Thoracic aorta (tissue), 2 donors: Measurements from ENCODE around the gene TACC2. TPM values are rescaled to one million over a fixed set of nuclear protein-coding genes. Genes with fewer than 3 reads are reported as not detected.

Experiments
- ATAC-seq: fragments of 150-250 bp; one replicate; pipeline ENCODE4 v1.8.0; 2017; ENCODE audit warnings: low read depth; ENCODE audit not compliant: insufficient number of reproducible peaks, low FRiP score
- DNase-seq: peaks from one replicate; pipeline ENCODE4 v3.0.0-alpha.2; 2020; ENCODE audit warnings: low spot score
- H3K27ac ChIP-seq, 2 donors: fragments of 200-600 bp; sonication (generic); 1 replicate in 1 of 2; 2 replicates in 1 of 2; pipeline ENCODE4 v1.5.1; 2016; ENCODE audit warnings: mild to moderate bottlenecking in 2 of 2, moderate library complexity in 2 of 2
- H3K27me3 ChIP-seq: fragments of 200-600 bp; sonication (generic); replicated peaks from 2 replicates; pipeline ENCODE4 v1.6.0; 2016; ENCODE audit warnings: mild to moderate bottlenecking; ENCODE audit not compliant: insufficient read depth
- H3K36me3 ChIP-seq: fragments of 200-600 bp; sonication (generic); one replicate; pipeline ENCODE4 v1.5.1; 2016
- H3K4me1 ChIP-seq, 2 donors: fragments of 200-600 bp; sonication (generic); 1 replicate in 1 of 2; 2 replicates in 1 of 2; pipeline versions ENCODE4 v1.5.1 to v1.6.0; 2016; ENCODE audit warnings: low read depth in 2 of 2, mild to moderate bottlenecking in 1 of 2; ENCODE audit not compliant: control insufficient read depth in 1 of 2
- H3K4me3 ChIP-seq: fragments of 200-600 bp; sonication (generic); 2 replicates; pipeline ENCODE4 v1.5.1; 2016; ENCODE audit warnings: mild to moderate bottlenecking
- H3K9me3 ChIP-seq: fragments of 200-600 bp; sonication (generic); 2 replicates; pipeline ENCODE4 v1.5.1; 2016
- CTCF ChIP-seq: fragments of 200-600 bp; sonication (generic); IDR thresholded peaks from one replicate; pipeline ENCODE4 v1.5.1; 2019; ENCODE audit warnings: antibody characterized with exemption
- total RNA-seq, 2 donors: library from RNA; depleted of rRNA; stranded (reverse); fragments of >200 nt; gene quantifications; one replicate each; pipeline versions ENCODE4 v1.1.0 to v1.2.3, GENCODE V29; 2016

The TACC2 gene
- total RNA-seq, 2 donors from 2014 or later = 52.1 to 71.0 TPM

DNA sequence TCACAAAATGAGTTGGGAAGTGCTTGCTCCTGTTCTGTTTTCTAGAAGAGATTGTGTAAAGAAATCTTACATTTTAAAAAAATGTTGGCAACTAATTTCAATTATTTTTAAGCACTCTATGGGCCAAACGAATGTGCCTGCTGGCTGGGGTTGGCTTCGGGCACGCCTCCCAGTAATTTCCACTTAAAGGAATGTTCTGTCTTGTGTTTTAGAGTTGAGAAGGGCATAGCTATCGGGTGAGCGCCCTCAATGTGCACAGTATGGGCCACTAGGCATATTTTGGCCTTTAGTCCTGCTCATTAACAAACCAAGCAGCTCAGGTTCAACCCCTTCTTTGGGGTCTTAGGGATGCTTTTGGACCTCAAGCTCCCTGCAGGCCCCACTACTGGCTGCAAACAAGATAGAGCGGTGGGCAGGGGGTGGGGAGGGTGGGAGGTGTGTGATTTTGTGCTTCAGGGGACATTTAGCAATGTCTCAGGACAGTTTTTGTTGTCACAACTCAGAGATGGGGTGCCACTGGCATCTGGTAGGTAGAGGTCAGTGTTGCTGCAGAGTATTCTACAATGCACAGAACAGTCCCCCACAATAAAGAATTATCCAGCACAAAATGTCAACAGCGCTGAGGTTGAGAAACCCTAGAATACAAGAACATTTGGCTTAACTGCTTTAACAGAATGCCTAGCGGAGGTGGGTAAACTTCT, 40.7 kb downstream of the TACC2 start:
- DNase-seq (no peak), ATAC-seq (no peak)
- Histone ChIP-seq H3K36me3 (no peaks in the 10 kb centered on the region), H3K27ac (peak overlapping the region; percentile 17 to 71), H3K4me1 (peaks cover 9 to 37% of the 10 kb centered on the region in 2 donors), H3K27me3 (no peaks in the 10 kb centered on the region), H3K9me3 (no peaks in the 10 kb centered on the region), H3K4me3 (peak overlapping the region; percentile 33)
- no peak for TF ChIP-seq CTCF

GRCh38 chr10:122030200-122030552, 41.2 kb downstream of the TACC2 start:
- no peak for TF ChIP-seq CTCF
- no peak for DNase-seq
- Histone ChIP-seq H3K4me1 (peaks cover 9 to 37% of the 10 kb centered on the region in 2 donors), H3K9me3 (no peaks in the 10 kb centered on the region), H3K27ac (peak overlapping the region; percentile 17 to 71), H3K4me3 (no peak overlapping the region), H3K36me3 (no peaks in the 10 kb centered on the region), H3K27me3 (no peaks in the 10 kb centered on the region)
- no peak for ATAC-seq

DNA sequence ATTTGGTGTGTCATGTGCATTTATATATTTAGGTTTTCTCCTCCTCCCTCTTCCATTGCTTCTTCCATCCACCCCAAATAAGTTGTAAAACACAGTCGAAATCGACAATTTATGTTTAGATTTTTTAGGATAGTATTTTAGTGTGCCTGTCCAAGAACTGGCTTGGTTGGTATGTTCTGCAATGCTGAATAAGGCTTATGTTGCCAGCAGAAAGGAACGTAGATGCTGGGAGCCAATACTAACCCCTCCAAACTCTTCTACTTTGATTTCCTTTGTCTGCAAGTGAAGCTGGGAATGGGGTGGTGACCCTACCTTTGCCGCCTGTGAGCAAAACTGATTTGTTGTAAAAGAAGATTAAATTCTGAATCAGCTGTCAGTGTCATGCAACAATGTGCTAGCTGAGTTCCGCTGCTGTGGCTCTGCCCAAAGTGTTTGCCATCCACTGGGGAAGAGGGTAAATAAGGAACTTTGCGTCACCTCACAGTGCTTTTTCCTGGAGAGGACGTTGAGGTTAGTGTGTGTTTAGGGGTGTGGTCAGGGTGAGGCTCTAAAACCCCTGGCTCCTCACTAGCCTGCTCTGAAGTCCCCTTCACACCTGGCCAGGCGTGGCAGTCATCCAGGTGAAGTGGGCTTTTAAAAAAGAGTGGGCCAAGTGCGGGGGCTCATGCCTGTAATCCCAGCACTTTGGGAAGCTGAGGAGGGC, 44.4 kb downstream of the TACC2 start:
- H3K4me3 ChIP-seq = no peak overlapping the region
- no peak overlapping the region for H3K27ac ChIP-seq
- no peaks in the 10 kb centered on the region for H3K36me3 ChIP-seq
- no peaks in the 10 kb centered on the region for H3K27me3 ChIP-seq
- ATAC-seq = no peak
- no peak for TF ChIP-seq CTCF
- no peaks in the 10 kb centered on the region for H3K9me3 ChIP-seq
- DNase-seq = no peak
- H3K4me1 ChIP-seq = peaks cover 9 to 26% of the 10 kb centered on the region in 2 donors

DNA sequence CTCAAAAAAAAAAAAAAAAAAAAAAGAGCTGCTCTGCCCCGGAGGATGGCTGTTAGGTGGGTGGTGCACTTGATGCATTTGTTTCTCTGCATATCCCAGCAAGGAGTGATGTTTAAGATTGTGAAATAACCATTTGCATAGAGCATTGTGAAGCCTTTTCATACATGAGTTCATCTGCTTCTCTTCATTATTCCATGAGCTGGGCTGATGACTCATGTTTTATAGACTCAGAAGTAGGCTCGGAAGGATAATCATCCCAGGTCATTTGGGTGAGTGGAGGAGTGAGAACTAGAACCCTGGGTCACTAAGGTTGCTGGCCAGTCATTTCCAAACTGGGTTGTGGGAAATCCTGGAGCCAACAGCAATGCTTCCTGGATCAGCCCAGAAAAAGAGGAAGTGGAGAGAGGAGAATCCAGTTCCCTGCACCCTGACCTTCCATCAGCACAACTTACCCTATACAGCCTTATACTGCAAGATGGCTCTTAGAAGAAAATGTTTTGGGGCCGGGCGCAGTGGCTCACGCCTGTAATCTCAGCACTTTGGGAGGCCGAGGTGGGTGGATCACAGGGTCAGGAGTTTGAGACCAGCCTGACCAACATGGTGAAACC, 45.3 kb downstream of the TACC2 start:
- no peaks in the 10 kb centered on the region for H3K27me3 ChIP-seq
- no peak overlapping the region for H3K4me3 ChIP-seq
- peaks cover 9 to 26% of the 10 kb centered on the region in 2 donors for H3K4me1 ChIP-seq
- H3K36me3 ChIP-seq = no peaks in the 10 kb centered on the region
- no peak for TF ChIP-seq CTCF
- no peak overlapping the region for H3K27ac ChIP-seq
- ATAC-seq (no peak), DNase-seq (no peak)
- H3K9me3 ChIP-seq = no peaks in the 10 kb centered on the region

- no peak overlapping the region for H3K4me3 ChIP-seq
- no peak for ATAC-seq
These were observed 51.8 kb downstream of the TACC2 start for GRCh38 chr10:122040786-122041185.

More at GRCh38 chr10:122040786-122041185, 51.8 kb downstream of the TACC2 start:
- Histone ChIP-seq H3K27me3 (no peaks in the 10 kb centered on the region), H3K9me3 (no peaks in the 10 kb centered on the region), H3K27ac (peak overlapping the region in 1 of 2 donors; percentile 14), H3K36me3 (no peaks in the 10 kb centered on the region), H3K4me1 (peaks cover 0 to 25% of the 10 kb centered on the region in 2 donors)
- no peak for TF ChIP-seq CTCF
- no peak for DNase-seq
